ENCODE data around the gene PCDH17.

PCDH17 gene, protein sequence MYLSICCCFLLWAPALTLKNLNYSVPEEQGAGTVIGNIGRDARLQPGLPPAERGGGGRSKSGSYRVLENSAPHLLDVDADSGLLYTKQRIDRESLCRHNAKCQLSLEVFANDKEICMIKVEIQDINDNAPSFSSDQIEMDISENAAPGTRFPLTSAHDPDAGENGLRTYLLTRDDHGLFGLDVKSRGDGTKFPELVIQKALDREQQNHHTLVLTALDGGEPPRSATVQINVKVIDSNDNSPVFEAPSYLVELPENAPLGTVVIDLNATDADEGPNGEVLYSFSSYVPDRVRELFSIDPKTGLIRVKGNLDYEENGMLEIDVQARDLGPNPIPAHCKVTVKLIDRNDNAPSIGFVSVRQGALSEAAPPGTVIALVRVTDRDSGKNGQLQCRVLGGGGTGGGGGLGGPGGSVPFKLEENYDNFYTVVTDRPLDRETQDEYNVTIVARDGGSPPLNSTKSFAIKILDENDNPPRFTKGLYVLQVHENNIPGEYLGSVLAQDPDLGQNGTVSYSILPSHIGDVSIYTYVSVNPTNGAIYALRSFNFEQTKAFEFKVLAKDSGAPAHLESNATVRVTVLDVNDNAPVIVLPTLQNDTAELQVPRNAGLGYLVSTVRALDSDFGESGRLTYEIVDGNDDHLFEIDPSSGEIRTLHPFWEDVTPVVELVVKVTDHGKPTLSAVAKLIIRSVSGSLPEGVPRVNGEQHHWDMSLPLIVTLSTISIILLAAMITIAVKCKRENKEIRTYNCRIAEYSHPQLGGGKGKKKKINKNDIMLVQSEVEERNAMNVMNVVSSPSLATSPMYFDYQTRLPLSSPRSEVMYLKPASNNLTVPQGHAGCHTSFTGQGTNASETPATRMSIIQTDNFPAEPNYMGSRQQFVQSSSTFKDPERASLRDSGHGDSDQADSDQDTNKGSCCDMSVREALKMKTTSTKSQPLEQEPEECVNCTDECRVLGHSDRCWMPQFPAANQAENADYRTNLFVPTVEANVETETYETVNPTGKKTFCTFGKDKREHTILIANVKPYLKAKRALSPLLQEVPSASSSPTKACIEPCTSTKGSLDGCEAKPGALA (N-terminal part only)

DNA sequence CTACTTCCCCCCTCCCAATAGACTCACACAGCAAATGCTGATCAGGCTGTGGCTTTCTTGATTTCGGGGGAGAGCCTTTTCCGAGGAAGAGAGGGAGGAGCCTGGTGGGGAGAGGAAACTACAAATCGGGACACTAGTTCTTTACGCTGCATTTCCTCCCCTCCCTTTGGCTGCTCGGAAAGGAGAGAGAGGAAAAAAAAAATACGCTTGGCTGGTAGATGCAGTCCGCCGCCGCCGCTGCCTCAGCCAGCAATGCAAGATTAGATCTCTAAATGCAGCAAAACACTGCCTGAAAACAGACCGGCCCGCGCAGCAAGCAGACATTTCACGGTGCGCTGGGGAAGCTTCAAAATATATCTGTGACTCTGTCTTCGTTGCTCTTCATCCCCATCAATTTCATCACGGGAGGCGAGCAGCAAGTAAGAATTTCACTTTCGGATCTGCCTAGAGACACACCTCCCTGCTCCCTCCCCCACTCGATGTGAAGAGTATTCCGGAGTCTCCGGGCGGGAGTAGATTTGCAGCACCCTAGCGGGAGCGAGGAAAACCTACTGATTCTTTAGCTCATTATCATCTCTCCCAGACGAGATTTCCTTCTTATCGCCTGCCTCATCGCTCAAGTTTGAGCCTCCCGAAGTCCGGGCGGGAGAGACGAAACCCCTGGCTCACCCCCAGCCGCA, at the start of gene PCDH17:
Gene PCDH17 (plus strand): TSS at position 149 of the 680 bp plus-strand sequence. CDS start 803 bp downstream, outside the sequence.
- no peak for DNase-seq

GRCh38 chr13:57582032-57582431, 49.5 kb upstream of the PCDH17 start:
- DNase-seq = no peak

GRCh38 chr13:57583529-57583928, 48.0 kb upstream of the PCDH17 start:
- DNase-seq = no peak

DNA sequence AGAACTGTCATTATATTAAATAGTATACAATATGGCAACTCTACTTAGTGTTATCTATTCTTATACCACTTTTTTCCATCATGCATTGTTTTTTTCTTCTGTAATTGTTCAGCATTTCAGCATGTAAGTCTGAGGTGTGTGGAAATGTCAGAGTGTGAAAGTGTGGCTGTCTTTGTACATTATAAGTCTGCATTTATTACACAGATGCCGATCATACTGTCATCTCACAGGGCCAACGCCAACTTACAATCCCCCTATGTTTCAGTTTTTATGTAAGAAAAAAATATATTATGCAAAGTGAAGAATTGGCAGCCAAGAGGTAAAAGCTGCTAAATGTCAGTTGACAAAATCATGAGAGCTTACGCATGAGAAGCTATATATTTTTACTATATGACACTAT, 42.9 kb upstream of the PCDH17 start:
- no peak for DNase-seq

- no peak for DNase-seq
These were observed 35.8 kb upstream of the PCDH17 start for GRCh38 chr13:57595775-57596174.

- DNase-seq = no peak
These were observed 30.0 kb upstream of the PCDH17 start for GRCh38 chr13:57601536-57601935.

GRCh38 chr13:57604442-57604841, 27.1 kb upstream of the PCDH17 start:
- DNase-seq = no peak

GRCh38 chr13:57611969-57612368, 19.6 kb upstream of the PCDH17 start:
- DNase-seq = no peak

DNA sequence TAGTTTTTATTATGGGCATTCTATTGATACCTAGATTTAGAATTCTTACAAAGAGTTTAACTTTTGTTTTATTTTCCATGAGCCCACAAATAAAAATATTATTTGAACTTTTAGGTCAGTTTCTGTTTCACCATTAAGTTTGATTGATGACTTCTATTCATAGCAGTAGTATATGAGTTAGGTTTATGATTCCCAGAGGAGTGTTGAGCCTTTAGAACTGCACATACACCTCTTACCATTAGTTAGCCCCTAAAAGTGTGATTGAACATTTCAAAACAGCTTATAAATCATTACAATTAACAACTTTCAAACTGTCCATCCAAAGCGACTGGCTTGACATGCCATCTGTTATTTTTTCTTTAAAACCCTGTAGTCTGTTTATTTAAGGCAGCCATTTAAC, 19.0 kb upstream of the PCDH17 start:
- DNase-seq = no peak

GRCh38 chr13:57624565-57625435, 6.7 kb upstream of the PCDH17 start:
- no peak for DNase-seq

DNA sequence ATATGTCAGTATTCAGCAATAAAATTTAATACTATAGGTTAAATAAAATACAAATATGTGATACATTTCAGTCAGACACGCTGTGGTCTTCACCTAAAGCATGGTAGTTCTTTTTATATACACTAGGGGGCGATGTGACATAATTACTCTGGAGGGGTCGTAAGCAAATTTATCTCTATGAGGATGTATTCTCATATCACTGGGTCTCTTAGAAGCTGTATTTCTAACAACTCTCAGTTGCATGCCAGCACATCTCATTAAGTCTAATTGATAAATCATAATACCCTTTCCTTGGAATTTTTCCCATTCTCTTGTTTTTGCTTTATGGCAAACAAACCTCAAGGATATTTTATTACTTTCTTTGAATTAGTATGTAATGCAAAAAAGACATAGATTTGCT, 3.9 kb upstream of the PCDH17 start:
- DNase-seq = no peak

DNA sequence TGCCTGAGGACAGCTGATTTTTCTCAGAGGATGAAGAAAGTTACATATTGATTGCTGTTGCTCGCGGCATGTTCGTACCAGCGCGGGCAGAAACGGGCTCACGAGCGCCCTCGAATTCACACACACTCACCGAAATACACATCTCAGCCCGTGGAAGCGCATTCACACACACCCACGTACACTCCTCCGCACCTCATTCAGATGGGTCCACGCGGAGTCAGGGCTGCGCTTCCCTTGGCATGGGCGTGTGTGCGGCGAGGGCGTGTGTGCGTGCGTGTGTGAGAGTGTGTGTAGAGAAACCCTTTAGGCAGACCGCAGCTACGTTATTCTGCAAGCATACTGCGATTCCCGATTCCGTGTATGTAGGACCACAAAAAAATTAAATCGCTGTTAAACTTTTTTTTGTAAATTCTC, 2.1 kb upstream of the PCDH17 start:
- DNase-seq = no peak

DNA sequence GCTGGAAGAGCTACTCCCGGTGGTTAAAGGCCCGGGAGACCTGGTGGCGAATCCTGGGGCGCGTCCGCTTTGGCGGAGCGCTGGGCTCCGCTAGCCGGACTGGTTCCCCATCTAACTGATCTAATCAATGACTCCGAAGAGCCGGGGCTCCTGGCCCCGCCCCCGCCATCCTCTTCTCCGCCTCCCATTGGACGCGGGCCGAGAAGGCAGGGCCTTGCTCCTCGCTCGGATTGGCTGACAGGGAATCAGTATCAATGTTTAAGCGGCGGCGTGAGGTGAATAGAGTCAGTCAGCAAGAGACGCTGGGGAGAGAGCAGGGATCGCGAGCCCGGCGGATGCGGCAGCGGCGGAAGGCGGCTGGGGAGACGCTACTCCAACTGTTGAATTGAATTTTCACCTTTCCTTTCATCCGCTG, 1.7 kb upstream of the PCDH17 start:
- DNase-seq = no peak

GRCh38 chr13:57630661-57631595, 616 bp upstream of the PCDH17 start:
- DNase-seq = peak; percentile 31

DNA sequence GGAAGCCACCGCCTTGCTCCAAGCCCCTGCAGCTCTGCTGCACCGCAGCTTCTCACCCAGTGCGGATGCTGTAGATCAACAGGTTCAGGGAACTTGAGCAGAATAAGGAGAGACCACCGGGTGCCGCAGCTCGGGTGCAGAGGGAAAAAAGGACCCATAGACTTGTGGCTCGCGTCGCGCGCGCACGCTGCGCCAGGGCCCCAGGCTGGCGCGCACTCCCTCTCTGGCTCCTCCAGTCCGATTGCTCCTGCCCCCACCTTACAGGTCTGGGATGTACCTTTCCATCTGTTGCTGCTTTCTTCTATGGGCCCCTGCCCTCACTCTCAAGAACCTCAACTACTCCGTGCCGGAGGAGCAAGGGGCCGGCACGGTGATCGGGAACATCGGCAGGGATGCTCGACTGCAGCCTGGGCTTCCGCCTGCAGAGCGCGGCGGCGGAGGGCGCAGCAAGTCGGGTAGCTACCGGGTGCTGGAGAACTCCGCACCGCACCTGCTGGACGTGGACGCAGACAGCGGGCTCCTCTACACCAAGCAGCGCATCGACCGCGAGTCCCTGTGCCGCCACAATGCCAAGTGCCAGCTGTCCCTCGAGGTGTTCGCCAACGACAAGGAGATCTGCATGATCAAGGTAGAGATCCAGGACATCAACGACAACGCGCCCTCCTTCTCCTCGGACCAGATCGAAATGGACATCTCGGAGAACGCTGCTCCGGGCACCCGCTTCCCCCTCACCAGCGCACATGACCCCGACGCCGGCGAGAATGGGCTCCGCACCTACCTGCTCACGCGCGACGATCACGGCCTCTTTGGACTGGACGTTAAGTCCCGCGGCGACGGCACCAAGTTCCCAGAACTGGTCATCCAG, 964 bp downstream of the PCDH17 start:
- no peak for DNase-seq

DNA sequence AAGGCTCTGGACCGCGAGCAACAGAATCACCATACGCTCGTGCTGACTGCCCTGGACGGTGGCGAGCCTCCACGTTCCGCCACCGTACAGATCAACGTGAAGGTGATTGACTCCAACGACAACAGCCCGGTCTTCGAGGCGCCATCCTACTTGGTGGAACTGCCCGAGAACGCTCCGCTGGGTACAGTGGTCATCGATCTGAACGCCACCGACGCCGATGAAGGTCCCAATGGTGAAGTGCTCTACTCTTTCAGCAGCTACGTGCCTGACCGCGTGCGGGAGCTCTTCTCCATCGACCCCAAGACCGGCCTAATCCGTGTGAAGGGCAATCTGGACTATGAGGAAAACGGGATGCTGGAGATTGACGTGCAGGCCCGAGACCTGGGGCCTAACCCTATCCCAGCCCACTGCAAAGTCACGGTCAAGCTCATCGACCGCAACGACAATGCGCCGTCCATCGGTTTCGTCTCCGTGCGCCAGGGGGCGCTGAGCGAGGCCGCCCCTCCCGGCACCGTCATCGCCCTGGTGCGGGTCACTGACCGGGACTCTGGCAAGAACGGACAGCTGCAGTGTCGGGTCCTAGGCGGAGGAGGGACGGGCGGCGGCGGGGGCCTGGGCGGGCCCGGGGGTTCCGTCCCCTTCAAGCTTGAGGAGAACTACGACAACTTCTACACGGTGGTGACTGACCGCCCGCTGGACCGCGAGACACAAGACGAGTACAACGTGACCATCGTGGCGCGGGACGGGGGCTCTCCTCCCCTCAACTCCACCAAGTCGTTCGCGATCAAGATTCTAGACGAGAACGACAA, 1.8 kb downstream of the PCDH17 start:
- no peak for DNase-seq

GRCh38 chr13:57633950-57634838, 2.6 kb downstream of the PCDH17 start:
- no peak for DNase-seq

- DNase-seq = no peak
These were observed 3.3 kb downstream of the PCDH17 start for GRCh38 chr13:57634839-57635165.

Measured in NCI-H774 (cell line).